Occipital lobe (tissue), 2 donors: ENCODE measurements around the gene SH3RF2. TPM values are rescaled to one million over a fixed set of nuclear protein-coding genes. Genes with fewer than 3 reads are reported as not detected.
"Not testable (repeated sequence)": the region's sequence is repeated elsewhere in the genome, so short reads cannot be mapped to it uniquely, and the experiment has no call there.

Experiments used
- DNase-seq: peaks from one replicate; lab custom pipeline; 2025; lab: John Stamatoyannopoulos, UW
- total RNA-seq: library from RNA; depleted of rRNA; stranded (reverse); fragments of >200 nt; gene quantifications from one replicate; pipeline ENCODE4 v1.2.3, GENCODE V29; 2014

The SH3RF2 gene
- total RNA-seq, 1 donor from 2014 or later = 0.31 TPM

- no peak for DNase-seq
Observed at GRCh38 chr5:145948921-145949320, 12.5 kb downstream of the SH3RF2 start.

GRCh38 chr5:145949474-145949873 lies 13.1 kb downstream of the SH3RF2 start:
- DNase-seq = no peak

- no peak for DNase-seq
Observed at GRCh38 chr5:145951071-145951470, 14.7 kb downstream of the SH3RF2 start.

- DNase-seq = no peak
Observed at GRCh38 chr5:145953202-145953601, 16.8 kb downstream of the SH3RF2 start.

GRCh38 chr5:145954140-145954539 lies 17.8 kb downstream of the SH3RF2 start:
- not testable (repeated sequence) for DNase-seq

GRCh38 chr5:145957388-145957787 lies 21.0 kb downstream of the SH3RF2 start:
- no peak for DNase-seq

GRCh38 chr5:145958436-145958835 lies 22.1 kb downstream of the SH3RF2 start:
- DNase-seq = no peak

- no peak for DNase-seq
Observed at GRCh38 chr5:145960166-145960565, 23.8 kb downstream of the SH3RF2 start.

GRCh38 chr5:145960848-145961600 lies 24.6 kb downstream of the SH3RF2 start:
- no peak for DNase-seq

- no peak for DNase-seq
Observed at GRCh38 chr5:145962001-145962400, 25.6 kb downstream of the SH3RF2 start.

- not testable (repeated sequence) for DNase-seq
Observed at GRCh38 chr5:145964008-145964407, 27.6 kb downstream of the SH3RF2 start.

GRCh38 chr5:145965804-145966203 lies 29.4 kb downstream of the SH3RF2 start:
- no peak for DNase-seq

- DNase-seq = no peak
Observed at GRCh38 chr5:145967296-145967695, 30.9 kb downstream of the SH3RF2 start.

- no peak for DNase-seq
Observed at GRCh38 chr5:145968970-145969713, 32.8 kb downstream of the SH3RF2 start.

GRCh38 chr5:145969714-145970092 lies 33.3 kb downstream of the SH3RF2 start:
- no peak for DNase-seq

- DNase-seq = no peak
Observed at GRCh38 chr5:145971108-145971507, 34.7 kb downstream of the SH3RF2 start.

- DNase-seq = no peak
Observed at GRCh38 chr5:145971701-145972100, 35.3 kb downstream of the SH3RF2 start.

- DNase-seq = no peak
Observed at GRCh38 chr5:145975001-145975360, 38.6 kb downstream of the SH3RF2 start.

GRCh38 chr5:145975361-145976066 lies 39.1 kb downstream of the SH3RF2 start:
- DNase-seq = no peak

GRCh38 chr5:145976431-145977155 lies 40.2 kb downstream of the SH3RF2 start:
- no peak for DNase-seq

GRCh38 chr5:145978171-145978570 lies 41.8 kb downstream of the SH3RF2 start:
- DNase-seq = no peak

- DNase-seq = no peak
Observed at GRCh38 chr5:145978708-145979107, 42.3 kb downstream of the SH3RF2 start.
